A204.1 (cell line): Measurements from ENCODE around the gene DOHH.

Experiments
- FAIRE-seq: peaks from 2 replicates; lab custom pipeline; 2012; peaks lifted over from hg19 to GRCh38; lab: Jason Lieb, UNC

DOHH gene

DNA sequence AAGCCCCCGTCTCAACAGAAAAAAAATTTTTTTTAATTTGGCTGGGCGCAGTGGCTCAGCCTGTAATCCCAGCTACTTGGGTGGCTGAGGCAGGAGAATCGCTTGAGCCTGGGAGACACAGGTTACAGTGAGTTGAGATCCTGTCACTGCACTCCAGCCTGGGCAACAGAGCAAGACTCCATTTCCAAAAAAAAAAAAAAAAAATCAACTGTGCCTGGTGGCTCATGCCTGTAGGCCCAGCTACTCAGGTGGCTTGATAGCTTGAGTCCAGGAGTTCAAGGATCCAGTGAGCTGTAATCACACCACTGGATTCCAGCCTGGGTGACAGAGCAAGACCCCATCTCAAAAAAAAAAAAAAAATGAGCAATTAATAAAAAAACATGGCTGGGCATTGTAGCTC lies 1.3 kb upstream of the DOHH start:
- no peak for FAIRE-seq

DNA sequence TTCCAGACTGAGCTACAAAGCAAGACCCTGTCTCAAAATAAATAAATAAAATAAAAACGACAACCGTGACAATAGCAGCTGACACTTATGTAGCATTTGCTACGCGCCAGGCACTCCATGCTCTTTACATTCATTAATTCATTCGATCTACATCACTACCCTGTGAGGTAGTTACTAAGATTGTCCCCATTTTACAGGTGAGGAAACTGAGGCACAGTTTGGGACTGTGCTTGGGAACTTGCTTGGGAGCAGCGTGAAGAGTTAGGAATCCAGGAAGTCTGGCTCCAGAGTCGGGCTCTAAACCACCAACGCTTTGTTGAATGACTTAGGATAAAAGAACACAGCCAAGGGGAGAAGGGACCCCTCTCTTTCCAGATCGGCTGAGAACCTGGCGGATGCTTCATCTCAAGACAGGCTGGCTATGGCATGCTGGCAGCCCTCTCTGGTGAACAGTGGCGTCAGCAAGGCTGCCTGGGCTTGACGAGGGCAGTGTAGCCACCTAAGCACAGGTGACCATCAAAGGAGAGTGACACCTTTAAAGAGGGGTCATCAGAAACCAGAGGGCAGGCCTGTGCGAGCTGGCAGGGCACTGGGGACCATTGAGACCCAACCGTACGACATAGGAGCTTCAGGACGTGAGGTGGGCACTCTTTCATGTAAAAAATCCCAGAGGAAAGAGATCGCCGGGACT lies 591 bp downstream of the DOHH start:
- FAIRE-seq, result no peak

DNA sequence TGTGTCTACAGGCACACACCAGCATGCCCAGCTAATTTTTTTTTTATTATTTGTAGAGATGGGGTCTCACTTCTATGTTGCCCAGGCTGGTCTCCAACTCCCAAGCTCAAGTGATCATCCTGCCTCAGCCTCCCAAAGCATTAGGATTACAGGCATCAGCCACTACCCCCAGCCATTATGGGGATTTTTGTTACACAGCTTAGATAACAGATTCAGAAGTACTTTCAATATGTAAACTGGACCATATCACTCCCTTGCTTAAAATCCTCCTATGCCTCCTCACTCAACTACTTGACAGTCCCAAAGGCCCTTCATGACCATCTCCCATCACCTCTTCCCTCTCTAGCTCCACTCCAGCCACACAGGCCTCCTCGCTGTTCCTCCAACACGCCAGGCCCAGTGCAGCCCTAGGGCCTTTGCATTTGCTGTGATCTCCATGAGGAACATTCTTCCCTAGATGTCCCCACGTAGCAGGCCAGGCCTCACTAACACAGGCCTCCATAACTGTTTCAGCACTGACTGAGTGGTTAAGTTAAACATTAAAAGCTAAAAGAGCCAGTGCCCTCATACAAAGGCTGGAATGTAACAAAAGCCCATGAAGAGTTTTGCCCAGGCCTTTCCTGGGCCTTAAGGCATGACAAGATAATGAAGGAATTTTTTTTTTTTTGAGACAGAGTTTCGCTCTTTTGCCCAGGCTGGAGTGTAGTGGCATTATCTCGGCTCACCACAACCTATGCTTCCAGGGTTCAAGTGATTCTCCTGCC lies 2.5 kb downstream of the DOHH start:
- no peak for FAIRE-seq

DNA sequence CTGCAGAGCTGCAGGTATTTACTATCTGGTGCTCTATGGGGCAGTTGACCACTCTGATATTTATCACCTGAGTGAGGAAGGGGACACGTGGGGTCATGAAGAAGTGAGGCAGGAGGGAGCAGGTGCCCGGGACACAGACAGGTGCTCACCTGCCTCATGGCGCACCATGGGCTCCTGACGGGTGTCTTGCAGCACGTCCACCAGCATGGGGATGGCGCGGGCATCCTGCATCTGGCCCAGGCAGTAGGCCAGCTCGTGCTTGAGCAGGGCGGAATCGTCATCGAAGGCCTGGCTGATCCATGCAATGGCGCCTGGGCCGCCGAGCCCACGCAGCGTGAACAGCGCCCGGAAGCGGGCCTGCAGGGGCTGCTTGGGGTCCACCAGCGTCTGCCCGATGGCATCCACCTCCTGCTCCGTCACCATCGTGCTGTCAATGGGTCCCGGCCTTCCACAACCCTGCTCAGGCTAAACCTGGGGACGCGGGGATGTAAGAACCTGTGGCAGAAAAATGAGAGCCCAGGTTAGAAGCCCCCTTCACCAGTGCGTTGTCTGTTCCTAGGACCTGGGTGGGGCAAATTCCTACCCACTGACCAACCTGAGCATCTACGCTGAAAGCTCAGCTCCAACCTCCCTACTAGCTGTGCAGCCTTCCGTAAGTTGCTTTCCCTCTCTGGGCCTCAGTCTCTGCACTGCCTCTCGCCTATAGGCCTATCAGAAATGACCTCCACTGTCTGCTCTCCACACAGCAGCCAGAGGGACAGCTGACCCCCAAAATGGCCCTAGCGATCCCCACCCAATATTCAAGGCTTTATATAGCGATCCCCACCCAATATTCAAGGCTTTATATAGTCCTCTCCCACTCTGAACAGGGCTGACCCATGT lies 3.8 kb downstream of the DOHH start:
- FAIRE-seq, result no peak

DNA sequence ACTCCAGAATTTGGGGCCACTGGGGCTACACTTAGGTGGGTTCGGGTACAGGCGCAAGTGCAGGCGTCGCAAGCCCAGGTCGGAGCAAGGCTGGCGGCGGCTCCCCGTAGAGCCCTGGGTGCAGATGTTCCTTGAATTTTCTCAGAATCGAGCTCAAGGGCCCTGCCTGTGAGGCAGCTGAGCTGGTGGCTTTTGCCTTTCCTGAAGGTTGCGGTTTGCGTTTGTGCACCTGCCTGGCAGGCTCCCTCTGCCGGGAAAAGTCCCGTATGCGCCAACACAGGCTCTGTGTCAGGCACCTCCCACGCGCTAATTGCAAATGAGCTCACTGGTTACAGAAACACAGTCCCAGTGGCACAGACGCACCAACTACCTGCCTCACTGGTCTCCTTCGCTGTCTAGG lies 5.9 kb downstream of the DOHH start:
- FAIRE-seq, result no peak

DNA sequence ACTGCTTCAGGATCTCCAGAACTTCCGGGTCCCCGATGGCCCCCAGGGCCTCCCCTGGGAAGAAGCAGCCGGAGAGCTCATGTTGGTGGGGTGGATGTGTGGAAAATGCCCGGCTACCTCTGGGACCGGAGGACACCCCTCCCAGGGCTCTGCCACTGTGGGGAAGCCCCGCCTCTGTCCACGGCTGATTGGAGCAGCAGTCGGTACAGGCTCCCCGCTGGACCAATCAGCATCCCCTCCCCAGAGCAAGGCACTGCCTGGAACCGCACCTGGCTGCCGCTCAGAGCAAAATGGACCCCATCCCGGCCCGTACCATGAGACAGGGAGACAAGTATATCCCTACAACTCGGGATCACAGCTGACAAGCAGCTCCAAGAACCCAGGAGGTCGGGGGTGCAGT lies 6.4 kb downstream of the DOHH start:
- no peak for FAIRE-seq

DNA sequence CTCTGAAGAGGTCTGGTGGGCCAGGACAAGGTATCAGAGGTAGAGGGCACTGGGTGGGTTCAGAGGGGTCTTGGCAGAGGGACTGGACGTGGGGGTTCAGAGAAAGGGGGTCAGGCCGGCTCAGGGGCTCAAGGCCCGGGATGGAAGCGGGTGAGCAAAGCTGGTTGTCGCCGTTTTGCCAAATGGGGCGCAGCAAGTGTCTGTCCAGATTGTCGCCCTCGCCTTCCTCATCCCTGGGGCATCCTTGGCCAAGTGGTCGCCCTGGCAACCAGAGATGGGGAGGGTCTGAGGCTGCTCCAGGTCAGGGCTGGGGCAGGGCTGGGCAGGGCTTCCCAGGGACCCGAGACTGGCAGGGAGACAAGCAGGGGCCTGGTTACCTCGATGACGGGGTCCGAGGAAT lies 6.8 kb downstream of the DOHH start:
- FAIRE-seq, result no peak

DNA sequence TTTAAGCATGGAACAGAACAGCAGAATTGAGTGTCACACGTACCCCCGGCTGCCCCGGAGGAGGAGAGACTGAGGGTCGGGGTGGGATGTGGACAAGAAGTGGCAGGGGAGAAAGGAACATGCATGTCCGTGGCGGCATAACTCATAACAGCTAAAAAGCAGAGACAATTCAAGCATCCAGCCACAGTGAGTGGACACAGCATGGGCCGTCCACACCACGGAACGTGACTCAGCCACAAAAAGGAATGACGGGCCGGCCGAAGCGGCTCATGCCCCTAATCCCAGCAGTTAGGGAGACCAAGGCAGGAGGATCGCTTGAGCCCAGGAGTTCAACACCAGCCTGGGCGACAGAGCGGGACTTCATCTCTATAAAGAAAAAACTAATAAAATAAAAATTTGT lies 7.6 kb downstream of the DOHH start:
- no peak for FAIRE-seq

DNA sequence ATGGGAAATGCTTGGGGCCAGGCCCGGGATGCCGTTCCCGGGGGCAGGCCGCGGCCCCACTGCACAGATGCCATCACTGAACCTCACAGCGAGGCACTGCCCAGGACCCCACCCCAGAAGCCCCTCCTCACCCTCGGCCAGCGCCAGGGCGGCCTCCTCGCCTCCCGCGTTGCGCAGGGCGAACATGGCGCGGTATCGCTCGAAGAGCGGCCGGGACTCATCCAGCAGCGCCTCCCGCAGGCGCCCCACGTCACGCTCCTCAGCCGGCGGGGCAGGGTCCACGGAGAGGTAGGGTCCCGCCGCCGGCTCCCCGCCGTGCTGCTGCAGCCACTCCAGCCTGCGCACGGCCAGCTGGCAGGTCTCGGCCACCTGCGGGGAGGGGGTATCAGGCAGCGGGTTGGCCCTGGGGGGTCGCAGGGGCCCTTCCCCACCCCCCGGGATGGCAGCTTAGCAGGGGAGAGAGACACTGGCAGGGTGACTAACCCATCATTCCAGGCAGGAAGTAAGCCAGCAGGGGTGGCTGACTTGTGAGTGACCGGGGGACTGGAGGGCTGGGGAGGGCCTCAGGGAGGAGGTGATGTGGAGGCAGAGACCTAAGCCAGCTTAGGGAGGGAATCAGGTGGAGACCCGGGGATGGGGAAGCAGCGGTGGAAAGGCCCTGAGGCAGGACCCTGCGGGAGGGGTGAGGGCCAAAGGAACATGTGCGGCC lies 8.2 kb downstream of the DOHH start:
- FAIRE-seq, result no peak

DNA sequence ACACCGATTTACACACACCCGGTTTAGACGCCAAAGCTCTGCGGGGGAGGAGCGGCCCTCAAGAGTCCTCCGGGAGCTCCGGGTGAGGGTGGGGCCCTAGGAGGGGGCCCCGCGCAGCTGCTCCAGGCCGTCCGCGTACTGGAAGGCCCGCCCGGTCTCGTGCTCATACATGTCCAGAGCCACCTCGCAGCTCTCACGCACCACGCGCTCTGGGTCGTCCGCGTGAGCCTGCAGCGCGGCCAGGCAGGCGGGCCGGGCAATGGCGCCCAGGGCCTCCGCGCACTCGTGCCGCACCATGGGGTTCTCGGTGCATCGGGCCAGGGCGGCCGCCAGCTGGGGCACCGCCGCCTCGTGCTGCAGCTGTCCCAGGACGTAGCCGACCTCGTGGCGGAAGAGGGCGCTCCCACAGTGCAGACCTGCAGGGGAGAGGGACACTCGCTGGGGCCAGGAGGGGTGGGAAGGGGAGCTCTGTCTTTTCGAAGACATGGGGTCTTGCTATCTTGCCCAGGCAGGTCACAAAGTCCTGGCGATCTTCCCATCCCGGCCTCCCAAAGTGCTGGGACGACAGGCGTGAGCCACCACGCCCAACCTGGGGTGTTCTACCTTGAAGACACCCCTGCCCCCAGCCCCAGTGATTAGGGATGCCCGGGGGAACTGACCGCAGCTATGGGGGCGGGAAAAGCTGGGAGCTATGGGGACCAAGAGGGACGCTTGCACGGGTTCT lies 8.9 kb downstream of the DOHH start:
- no peak for FAIRE-seq

DNA sequence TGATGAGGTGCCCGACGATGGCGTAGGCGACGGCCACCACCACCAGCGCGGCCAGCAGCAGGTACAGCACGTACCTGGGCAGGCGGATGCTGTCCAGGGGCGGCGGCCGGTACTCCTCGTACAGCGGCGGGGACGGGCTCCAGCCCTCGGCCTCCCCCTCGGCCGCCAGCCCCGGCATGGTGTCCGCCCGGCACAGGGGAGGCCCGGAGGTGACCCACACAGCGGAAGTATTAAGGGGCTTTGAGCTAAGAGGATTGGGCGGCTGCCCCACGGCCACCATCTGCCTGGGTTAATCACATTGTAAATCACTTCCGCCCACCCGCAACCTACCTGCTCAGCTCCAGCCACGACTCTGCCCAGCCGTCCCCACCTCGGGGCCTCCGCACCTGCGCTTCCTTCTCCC lies 17.2 kb downstream of the DOHH start, which contains the start of gene SMIM44:
SMIM44 (minus strand) TSS at position 216 of the 403 bp plus-strand sequence; CDS start at position 178, 38 bp downstream.
- no peak for FAIRE-seq

DNA sequence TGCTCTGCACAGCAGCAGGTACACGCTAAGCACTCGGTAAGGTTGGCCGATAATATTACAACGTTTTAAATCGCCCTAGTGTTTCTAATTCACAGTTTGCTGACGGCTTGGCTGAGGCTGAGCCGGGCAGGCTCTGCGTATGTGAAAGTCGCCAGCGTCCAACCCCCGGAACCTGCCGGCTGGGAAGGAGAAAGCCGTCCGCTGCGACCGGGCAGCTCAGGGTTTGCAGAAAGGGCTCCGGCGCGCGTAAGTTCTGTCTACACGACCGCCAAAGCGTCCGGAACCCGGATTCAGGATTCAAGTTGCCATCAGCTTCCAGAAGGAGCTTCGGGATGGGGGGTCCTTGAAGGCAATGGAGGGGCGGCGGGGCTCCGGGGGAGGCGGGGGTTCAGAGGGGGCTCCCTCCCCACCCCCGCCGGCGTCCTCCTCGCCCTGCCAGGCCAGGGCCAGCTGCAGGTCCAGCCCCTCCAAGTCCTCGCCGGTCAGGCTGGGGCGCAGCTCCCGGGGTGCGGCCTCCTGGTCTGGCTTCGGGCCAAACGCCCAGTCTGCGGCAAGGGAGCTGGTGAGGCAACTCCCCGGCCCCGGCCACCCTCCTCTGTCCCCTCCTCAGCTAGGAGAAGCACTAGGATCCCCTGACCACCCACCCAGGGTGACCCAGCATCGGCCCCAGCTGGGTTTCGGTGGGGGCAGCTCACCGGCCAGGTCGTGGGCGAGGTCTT lies 17.8 kb downstream of the DOHH start:
- no peak for FAIRE-seq

DNA sequence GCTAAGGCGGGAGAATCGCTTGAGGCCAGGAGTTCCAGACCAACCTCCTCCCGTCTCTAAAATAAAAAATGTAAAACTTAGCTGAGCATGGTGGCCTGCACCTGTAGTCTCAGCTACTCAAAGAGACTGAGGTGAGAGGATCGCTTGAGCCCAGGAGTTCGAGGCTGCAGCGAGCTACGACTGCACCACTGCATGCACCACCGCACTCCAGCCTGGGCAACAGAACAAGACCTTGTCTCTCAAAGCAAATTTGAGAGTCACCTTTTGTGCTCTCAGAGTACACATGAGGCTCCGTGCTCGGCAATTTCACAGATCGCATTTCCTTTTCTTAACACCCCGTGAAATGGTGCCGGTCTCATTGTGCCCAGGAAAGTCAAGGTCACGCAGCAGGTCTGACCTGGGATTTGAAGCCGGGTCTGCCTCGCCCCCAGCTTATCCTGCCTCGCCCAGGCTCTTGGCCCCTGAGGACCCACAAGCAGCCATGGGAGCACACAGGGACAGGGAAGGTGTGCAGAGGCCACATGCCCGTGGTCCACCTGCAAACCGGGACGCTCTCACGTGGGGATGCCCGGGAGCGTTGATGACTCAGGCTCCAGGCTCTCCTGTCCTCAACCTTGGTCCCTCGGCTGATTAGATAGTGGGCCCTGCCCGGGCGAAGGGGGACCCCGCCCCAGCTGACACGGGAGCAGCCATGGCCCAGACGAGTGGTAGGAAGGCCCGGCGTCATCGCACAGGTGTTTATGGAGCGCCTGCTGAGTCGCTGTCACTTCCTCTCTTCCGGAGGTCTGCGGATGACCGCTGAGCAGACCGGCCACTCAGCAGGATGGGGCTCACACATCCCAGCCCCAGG lies 19.0 kb downstream of the DOHH start:
- FAIRE-seq, result no peak

DNA sequence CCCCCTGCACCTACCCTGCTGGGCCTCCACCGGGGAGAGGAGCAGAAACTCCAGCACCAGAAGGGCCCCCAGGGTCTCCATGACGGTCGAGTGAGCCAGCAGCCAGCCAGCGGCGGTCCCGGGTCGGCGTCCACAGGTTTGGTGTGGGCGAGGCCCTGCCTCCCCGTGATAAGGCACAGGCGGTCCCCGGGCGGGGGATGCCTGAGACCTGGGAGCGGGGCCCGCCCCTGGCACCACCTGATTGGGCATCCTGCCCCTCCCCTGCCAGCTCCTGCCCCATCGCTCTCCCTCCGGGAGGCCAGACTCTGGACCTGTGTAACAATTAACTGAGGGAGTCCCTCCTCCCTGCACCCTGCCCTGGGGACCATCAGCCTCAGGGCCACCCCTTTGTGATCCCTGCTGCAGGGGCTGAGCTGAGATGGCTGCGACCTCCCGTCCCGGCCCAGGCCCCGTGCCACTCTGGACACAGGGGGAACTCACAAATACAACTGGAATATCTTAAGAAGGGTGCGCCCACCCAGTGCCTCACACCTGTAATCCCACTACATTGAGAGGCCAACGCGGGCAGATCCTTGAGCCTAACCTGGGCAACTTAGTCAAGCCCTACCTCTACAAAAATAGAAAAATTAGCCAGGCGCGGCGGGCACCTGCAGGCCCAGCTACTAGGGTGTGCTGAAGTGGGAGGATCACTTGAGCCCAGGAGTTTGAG lies 19.9 kb downstream of the DOHH start, which contains the start of gene SMIM24:
SMIM24 (minus strand) TSS at position 143 of the 709 bp plus-strand sequence; CDS start at position 81, 62 bp downstream.
- no peak for FAIRE-seq

DNA sequence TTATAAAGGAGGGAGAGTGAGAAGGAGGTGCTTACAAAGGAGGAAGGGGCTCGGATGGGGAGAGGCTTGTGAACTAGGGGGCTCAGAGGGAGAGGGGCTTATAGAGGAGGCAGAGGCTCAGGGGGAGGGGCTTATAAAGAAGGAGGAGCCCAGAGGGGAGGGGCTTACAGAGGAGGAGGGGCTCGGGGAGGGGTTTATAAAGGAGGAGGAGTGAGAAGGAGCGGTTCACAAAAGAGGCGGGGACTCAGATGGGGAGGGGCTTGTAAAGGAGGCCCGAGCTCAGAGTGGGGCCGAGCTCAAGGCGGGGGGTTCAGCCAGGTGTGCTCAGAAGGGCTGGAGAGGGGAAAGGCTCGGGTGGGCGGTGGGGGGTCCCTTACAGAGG lies 20.6 kb downstream of the DOHH start:
- FAIRE-seq, result no peak

DNA sequence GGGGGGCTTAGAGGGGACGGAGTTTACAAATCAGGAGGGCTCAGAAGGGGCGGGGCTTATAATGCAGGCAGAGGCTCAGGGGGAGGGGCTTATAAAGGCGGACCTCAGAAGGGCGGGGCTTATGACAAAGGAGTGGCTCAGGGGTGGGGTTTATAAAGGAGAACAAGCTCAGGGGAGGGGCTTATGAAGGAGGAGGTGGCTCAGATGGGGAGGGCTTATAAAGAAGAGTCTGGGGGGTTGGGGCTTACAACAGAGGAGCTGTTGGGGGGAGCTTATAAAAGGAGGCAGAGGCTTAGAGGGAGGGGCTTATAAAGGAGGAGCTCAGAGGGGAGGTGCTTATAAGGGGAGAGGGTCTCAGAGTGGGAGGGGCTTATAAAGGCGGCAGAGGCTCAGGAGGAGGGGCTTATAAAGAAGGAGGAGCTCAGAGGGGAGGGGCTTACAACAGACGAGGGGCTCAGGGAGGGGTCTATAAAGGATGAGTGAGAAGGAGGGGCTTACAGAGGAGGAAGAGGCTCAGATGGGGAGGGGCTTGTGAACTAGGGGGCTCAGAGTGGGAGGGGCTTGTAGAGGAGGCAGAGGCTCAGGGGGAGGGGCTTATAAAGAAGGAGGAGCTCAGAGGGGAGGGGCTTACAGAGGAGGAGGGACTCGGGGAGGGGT lies 21.2 kb downstream of the DOHH start:
- no peak for FAIRE-seq

DNA sequence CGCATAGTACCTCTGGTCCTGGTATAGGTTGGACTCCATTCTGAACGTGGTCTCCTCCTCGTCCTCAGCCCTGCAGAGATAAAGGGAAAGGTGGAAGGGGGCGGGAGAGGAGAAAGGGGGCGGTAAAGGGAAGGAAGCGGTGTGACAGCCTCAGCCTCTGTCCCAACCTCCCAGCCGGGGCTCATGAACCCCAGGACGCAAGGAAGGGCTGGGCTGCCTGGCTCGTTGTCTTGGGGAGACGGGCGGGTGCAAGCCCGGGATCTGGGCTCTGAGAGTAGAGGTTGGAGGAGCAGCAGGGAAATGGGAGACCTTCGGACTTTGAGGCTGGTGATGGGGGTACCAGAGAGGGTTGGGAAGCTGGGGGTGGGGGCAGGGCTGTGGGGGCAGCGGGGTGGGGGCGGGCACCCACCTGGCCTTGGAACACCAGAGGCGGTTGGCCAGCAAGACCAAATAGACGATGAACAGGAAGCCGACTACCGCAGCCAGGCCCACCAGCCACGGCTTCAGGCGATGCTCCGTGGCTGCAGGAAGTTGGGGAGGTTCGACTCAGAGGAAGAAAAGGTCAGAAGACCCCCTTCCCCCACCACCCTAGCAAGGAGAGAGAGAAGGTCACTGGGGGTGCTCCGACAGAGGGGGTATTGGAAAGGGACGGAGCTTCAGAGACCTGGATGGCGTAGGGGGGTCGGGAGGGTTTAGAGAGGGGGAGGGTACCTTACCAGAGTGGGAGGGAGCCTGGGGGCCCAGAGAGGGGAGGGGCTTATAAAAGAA lies 21.9 kb downstream of the DOHH start:
- FAIRE-seq, result no peak

DNA sequence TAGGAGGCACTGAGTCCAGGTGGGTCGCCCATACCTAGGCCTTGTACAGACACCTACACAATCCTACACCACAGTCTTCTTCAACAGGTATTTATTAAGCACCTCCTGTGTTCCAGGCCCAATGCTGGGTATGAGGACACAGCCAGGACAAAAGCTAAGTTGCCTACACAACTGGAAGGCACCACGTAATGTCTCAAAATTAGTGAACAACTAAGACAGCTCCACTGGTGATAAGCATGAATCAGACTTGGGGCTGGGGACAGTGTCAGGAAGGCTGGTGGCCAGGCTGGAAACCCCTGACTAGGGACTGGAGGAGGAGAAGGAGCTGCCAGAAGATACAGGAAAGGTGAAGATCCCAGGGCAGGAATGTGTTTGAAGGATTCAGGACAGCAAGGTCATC lies 22.5 kb downstream of the DOHH start:
- FAIRE-seq, result no peak
